ENCODE results near the gene RILP. TPM values are rescaled to one million over a fixed set of nuclear protein-coding genes. Genes with fewer than 3 reads are reported as not detected.
A peak's percentile ranks its signal among the peaks of the same experiment; 100 is the strongest.

RILP gene
- total and polyA plus RNA-seq, 10 of the 15 experiments (the other 5 are each of a cell fraction or from before 2014, with no cell fraction given) = 0.60 to 6.1 (median 3.3) TPM; not detected in 1

DNA sequence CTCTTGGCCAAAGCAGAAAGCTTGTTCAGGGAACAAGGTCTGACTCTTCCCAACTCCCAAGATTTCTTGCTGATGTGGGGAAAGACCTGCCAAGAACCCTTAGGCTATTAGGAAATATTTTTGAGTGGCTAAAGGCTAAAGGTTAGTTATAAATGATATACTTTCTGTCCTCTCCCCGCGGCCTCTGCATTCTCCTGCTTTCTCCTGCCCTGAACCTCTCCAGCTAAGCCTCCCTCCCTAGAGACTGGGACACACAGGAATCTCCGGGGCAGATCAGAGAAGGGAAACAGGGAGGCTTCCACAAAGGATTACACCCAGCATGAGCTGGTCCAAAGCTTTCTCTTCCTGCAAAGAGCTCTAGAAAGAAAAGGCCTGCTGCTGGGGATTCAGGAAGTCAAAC lies 23.3 kb downstream of the RILP start:
- in situ Hi-C loops (cut with MboI) (loop anchor here (10.0 kb wide), 1 partner anchor 52 kb away; no protein-coding TSS in a partner anchor), intact Hi-C loops (cut with micrococcal nuclease; ENCODE audit: unreplicated experiment) (loop anchor here (2.0 to 5.0 kb wide), 2 partner anchors 20 to 34 kb away; no protein-coding TSS in a partner anchor)
- BruUV-seq (replicated peaks) = no TSS peak
- Histone ChIP-seq H2AFZ (ENCODE audit: control insufficient read depth, low read depth, low read length) (no peak overlapping the region; the same call in 1 of the 2 replicates), H4K20me1 (ENCODE audit: control insufficient read depth, insufficient read depth) (no peaks in the 10 kb centered on the region), H3K4me2 (ENCODE audit: control insufficient read depth, insufficient read depth) (peak overlapping the region; percentile 100; the same call in 1 of the 2 replicates), H3K9me3 (replicated peaks; ENCODE audit: control insufficient read depth, insufficient read depth, low read length) (no peaks in the 10 kb centered on the region), H3K9ac (ENCODE audit: control insufficient read depth, insufficient read depth, low read length) (peak overlapping the region; percentile 18; the same call in 1 of the 2 replicates), H3K79me2 (ENCODE audit: control insufficient read depth, insufficient read depth, low read length) (peaks cover 6% of the 10 kb centered on the region), H3K4me3 (no peak overlapping the region), H3K4me1 (ENCODE audit: control insufficient read depth, insufficient read depth, low read length) (peaks cover 36% of the 10 kb centered on the region), H3K27ac (ENCODE audit: control insufficient read depth, insufficient read depth) (no peak overlapping the region), H3K27me3 (replicated peaks in 1 of 2; ENCODE audit: control insufficient read depth in 2 of 2, insufficient read depth in 2 of 2, low read length in 1 of 2) (no peaks in the 10 kb centered on the region), H3K36me3 (ENCODE audit: control insufficient read depth in 2 of 2, insufficient read depth in 2 of 2, low read length in 1 of 2) (no peaks in the 10 kb centered on the region)
- SMC1A ChIA-PET (ENCODE audit: uncharacterized antibody, unreplicated experiment) = interaction anchor here (0.9 to 3.5 kb wide), 6 partner anchors 19 to 173 kb away, joined by 3 to 34 read pairs (median 8); no protein-coding TSS in a partner anchor
- RAD21 ChIA-PET (ENCODE audit: unreplicated experiment) = interaction anchor here (0.7 to 10.0 kb wide), 5 partner anchors 20 to 152 kb away, joined by 3 to 317 read pairs (median 4); no protein-coding TSS in a partner anchor
- POLR2A ChIA-PET = interaction anchor here (0.6 to 6.0 kb wide), 11 partner anchors 10 to 110 kb away, joined by 3 to 56 read pairs (median 5); partner anchors contain the start of genes INPP5K and RILP
- FAIRE-seq = no peak
- ATAC-seq = no peak
- DNase-seq (ENCODE audit: low read depth, low spot score) = no peak
- WGBS (ENCODE audit: insufficient coverage, insufficient replicate concordance, low lambda C conversion rate, missing lambda C conversion rate) = 88% methylated on average over 3 of the region's 3 CpGs
- CTCF ChIA-PET = interaction anchor here (0.7 to 9.9 kb wide), 9 partner anchors 10 to 419 kb away, joined by 3 to 380 read pairs (median 8); partner anchors contain the start of genes INPP5K and RILP
- TF ChIP-seq, protein P1, sequence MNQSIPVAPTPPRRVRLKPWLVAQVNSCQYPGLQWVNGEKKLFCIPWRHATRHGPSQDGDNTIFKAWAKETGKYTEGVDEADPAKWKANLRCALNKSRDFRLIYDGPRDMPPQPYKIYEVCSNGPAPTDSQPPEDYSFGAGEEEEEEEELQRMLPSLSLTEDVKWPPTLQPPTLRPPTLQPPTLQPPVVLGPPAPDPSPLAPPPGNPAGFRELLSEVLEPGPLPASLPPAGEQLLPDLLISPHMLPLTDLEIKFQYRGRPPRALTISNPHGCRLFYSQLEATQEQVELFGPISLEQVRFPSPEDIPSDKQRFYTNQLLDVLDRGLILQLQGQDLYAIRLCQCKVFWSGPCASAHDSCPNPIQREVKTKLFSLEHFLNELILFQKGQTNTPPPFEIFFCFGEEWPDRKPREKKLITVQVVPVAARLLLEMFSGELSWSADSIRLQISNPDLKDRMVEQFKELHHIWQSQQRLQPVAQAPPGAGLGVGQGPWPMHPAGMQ (IDR thresholded peaks at IDR 0.05; ENCODE audit: borderline replicate concordance) = no peak
- TF ChIP-seq, protein P2, sequence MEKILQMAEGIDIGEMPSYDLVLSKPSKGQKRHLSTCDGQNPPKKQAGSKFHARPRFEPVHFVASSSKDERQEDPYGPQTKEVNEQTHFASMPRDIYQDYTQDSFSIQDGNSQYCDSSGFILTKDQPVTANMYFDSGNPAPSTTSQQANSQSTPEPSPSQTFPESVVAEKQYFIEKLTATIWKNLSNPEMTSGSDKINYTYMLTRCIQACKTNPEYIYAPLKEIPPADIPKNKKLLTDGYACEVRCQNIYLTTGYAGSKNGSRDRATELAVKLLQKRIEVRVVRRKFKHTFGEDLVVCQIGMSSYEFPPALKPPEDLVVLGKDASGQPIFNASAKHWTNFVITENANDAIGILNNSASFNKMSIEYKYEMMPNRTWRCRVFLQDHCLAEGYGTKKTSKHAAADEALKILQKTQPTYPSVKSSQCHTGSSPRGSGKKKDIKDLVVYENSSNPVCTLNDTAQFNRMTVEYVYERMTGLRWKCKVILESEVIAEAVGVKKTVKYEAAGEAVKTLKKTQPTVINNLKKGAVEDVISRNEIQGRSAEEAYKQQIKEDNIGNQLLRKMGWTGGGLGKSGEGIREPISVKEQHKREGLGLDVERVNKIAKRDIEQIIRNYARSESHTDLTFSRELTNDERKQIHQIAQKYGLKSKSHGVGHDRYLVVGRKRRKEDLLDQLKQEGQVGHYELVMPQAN (conservative IDR thresholded peaks at IDR 0.05) = no peak
- TF ChIP-seq, protein P3, sequence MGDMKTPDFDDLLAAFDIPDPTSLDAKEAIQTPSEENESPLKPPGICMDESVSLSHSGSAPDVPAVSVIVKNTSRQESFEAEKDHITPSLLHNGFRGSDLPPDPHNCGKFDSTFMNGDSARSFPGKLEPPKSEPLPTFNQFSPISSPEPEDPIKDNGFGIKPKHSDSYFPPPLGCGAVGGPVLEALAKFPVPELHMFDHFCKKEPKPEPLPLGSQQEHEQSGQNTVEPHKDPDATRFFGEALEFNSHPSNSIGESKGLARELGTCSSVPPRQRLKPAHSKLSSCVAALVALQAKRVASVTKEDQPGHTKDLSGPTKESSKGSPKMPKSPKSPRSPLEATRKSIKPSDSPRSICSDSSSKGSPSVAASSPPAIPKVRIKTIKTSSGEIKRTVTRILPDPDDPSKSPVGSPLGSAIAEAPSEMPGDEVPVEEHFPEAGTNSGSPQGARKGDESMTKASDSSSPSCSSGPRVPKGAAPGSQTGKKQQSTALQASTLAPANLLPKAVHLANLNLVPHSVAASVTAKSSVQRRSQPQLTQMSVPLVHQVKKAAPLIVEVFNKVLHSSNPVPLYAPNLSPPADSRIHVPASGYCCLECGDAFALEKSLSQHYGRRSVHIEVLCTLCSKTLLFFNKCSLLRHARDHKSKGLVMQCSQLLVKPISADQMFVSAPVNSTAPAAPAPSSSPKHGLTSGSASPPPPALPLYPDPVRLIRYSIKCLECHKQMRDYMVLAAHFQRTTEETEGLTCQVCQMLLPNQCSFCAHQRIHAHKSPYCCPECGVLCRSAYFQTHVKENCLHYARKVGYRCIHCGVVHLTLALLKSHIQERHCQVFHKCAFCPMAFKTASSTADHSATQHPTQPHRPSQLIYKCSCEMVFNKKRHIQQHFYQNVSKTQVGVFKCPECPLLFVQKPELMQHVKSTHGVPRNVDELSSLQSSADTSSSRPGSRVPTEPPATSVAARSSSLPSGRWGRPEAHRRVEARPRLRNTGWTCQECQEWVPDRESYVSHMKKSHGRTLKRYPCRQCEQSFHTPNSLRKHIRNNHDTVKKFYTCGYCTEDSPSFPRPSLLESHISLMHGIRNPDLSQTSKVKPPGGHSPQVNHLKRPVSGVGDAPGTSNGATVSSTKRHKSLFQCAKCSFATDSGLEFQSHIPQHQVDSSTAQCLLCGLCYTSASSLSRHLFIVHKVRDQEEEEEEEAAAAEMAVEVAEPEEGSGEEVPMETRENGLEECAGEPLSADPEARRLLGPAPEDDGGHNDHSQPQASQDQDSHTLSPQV (IDR thresholded peaks at IDR 0.05) = no peak
- no peak for TF ChIP-seq RCOR1 (conservative IDR thresholded peaks at IDR 0.05; ENCODE audit: low read depth, low read length)
- TF ChIP-seq, protein P4, sequence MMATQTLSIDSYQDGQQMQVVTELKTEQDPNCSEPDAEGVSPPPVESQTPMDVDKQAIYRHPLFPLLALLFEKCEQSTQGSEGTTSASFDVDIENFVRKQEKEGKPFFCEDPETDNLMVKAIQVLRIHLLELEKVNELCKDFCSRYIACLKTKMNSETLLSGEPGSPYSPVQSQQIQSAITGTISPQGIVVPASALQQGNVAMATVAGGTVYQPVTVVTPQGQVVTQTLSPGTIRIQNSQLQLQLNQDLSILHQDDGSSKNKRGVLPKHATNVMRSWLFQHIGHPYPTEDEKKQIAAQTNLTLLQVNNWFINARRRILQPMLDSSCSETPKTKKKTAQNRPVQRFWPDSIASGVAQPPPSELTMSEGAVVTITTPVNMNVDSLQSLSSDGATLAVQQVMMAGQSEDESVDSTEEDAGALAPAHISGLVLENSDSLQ (IDR thresholded peaks at IDR 0.05) = no peak
- TF ChIP-seq NFXL1 (IDR thresholded peaks at IDR 0.05; ENCODE audit: borderline replicate concordance) = no peak
- no peak for TF ChIP-seq ZZZ3 (IDR thresholded peaks at IDR 0.05; ENCODE audit: control insufficient read depth, insufficient read length, low read depth)
- no peak for TF ChIP-seq STAT1 (conservative IDR thresholded peaks at IDR 0.05)
- TF ChIP-seq SMARCA5 (IDR thresholded peaks at IDR 0.05) = no peak
- TF ChIP-seq RELA (IDR thresholded peaks at IDR 0.05; ENCODE audit: borderline replicate concordance, partially characterized antibody) = no peak
- no peak for TF ChIP-seq CBFB (IDR thresholded peaks at IDR 0.05; ENCODE audit: low read depth)
- no peak for TF ChIP-seq BRCA1 (IDR thresholded peaks at IDR 0.05; ENCODE audit: low read depth, low read length)
- TF ChIP-seq, protein P5, sequence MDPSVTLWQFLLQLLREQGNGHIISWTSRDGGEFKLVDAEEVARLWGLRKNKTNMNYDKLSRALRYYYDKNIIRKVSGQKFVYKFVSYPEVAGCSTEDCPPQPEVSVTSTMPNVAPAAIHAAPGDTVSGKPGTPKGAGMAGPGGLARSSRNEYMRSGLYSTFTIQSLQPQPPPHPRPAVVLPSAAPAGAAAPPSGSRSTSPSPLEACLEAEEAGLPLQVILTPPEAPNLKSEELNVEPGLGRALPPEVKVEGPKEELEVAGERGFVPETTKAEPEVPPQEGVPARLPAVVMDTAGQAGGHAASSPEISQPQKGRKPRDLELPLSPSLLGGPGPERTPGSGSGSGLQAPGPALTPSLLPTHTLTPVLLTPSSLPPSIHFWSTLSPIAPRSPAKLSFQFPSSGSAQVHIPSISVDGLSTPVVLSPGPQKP (IDR thresholded peaks at IDR 0.05; ENCODE audit: low read depth, low read length) = no peak
- no peak for TF ChIP-seq PAX5 (IDR thresholded peaks at IDR 0.05; ENCODE audit: borderline replicate concordance, low read depth, low read length)

All from GM12878 (cell line).